ENCODE data around the gene NKRF. TPM values are rescaled to one million over a fixed set of nuclear protein-coding genes. Genes with fewer than 3 reads are reported as not detected.

The NKRF gene
- total RNA-seq, 4 donors from 2014 or later: 5.1 to 8.3 (median 6.2) TPM

GRCh38 chrX:119574394-119575266 is 31.6 kb downstream of the NKRF start, which contains the start of gene UBE2A:
UBE2A (plus strand) TSS chrX:119574563; CDS start chrX:119574712, 149 bp downstream.
- no peak for TF ChIP-seq CTCF (IDR thresholded peaks at IDR 0.05; ENCODE audit: low read depth)

- no peak for TF ChIP-seq CTCF (IDR thresholded peaks at IDR 0.05; ENCODE audit: low read depth)
These were observed 32.3 kb downstream of the NKRF start for GRCh38 chrX:119573840-119574393.

GRCh38 chrX:119573222-119573621 is 33.0 kb downstream of the NKRF start:
- TF ChIP-seq CTCF (IDR thresholded peaks at IDR 0.05; ENCODE audit: low read depth): no peak

- TF ChIP-seq CTCF (IDR thresholded peaks at IDR 0.05; ENCODE audit: low read depth): no peak
These were observed 35.8 kb downstream of the NKRF start for GRCh38 chrX:119570351-119570835.

GRCh38 chrX:119565107-119565663 is 41.0 kb downstream of the NKRF start, which contains the start of gene STEEP1:
STEEP1 (minus strand) TSS chrX:119565409; CDS start chrX:119565355, 54 bp downstream.
- no peak for TF ChIP-seq CTCF (IDR thresholded peaks at IDR 0.05; ENCODE audit: low read depth)

GRCh38 chrX:119552508-119552907 is 53.7 kb downstream of the NKRF start:
- no peak for TF ChIP-seq CTCF (IDR thresholded peaks at IDR 0.05; ENCODE audit: low read depth)

Data from subcutaneous adipose tissue (tissue), 4 donors.